Prostate gland (tissue), 2 donors: ENCODE measurements around the gene TRIM54. TPM values are rescaled to one million over a fixed set of nuclear protein-coding genes. Genes with fewer than 3 reads are reported as not detected.
A peak's percentile ranks its signal among the peaks of the same experiment; 100 is the strongest.

Experiments
- DNase-seq: peaks from one replicate; pipeline ENCODE4 v3.0.0-alpha.2; 2019; ENCODE audit warnings: low spot score
- H3K27ac ChIP-seq, 2 donors: fragments of 200-600 bp; sonication (generic); 2 replicates each; pipeline ENCODE4 v1.5.1; 2017 to 2019
- H3K27me3 ChIP-seq: fragments of 200-600 bp; sonication (generic); replicated peaks from 2 replicates; pipeline ENCODE4 v1.5.1; 2019; ENCODE audit not compliant: insufficient read depth
- H3K36me3 ChIP-seq, 2 donors: fragments of 200-600 bp; sonication (generic); 1 replicate in 1 of 2; 2 replicates in 1 of 2; pipeline versions ENCODE4 v1.5.1 to v1.8.1; 2017 to 2019
- H3K4me1 ChIP-seq: fragments of 200-600 bp; sonication (generic); replicated peaks from 2 replicates; pipeline ENCODE4 v1.5.1; 2019
- H3K4me3 ChIP-seq, 2 donors: fragments of 200-600 bp; sonication (generic); 2 replicates each; pipeline ENCODE4 v1.5.1; 2017 to 2019
- H3K9me3 ChIP-seq: fragments of 200-600 bp; sonication (generic); 2 replicates; pipeline ENCODE4 v1.5.1; 2017
- POLR2A ChIP-seq: fragments of 450-650 bp; IDR thresholded peaks from one replicate; pipeline ENCODE4 v1.6.1; 2016; ENCODE audit warnings: antibody characterized with exemption, mild to moderate bottlenecking
- POLR2AphosphoS5 ChIP-seq: sonication (generic); formaldehyde crosslinking; IDR thresholded peaks from one replicate; pipeline ENCODE4 v1.6.1; 2017; ENCODE audit warnings: antibody characterized with exemption
- WGBS: methylation state at CpG from one replicate; pipeline ENCODE4 v1.1.5; 2018; 5-methylcytosine and 5-hydroxymethylcytosine counted together
- intact Hi-C: fragments of 100-400 bp; cut with DNase I; formaldehyde crosslinking; loops from one replicate; pipeline ENCODE4 v1.14.2; 2022
- total RNA-seq, 2 donors: library from RNA; depleted of rRNA; stranded (reverse); fragments of >200 nt; gene quantifications; one replicate each; pipeline ENCODE4 v1.1.0, GENCODE V29; 2016
- TF ChIP-seq, protein P1 (sequence below), 4 experiments: fragments of 200-600 bp in 2 of 4; fragments of 450-650 bp in 2 of 4; sonication (generic) in 2 of 4; IDR thresholded peaks; 1 replicate in 3 of 4; 2 replicates in 1 of 4; pipeline ENCODE4 v1.5.1; 2016 to 2019; ENCODE audit warnings: antibody characterized with exemption in 4 of 4, mild to moderate bottlenecking in 2 of 4, moderate library complexity in 2 of 4

The TRIM54 gene
- total RNA-seq, 2 donors from 2014 or later, result 2.8 to 17.9 TPM

DNA sequence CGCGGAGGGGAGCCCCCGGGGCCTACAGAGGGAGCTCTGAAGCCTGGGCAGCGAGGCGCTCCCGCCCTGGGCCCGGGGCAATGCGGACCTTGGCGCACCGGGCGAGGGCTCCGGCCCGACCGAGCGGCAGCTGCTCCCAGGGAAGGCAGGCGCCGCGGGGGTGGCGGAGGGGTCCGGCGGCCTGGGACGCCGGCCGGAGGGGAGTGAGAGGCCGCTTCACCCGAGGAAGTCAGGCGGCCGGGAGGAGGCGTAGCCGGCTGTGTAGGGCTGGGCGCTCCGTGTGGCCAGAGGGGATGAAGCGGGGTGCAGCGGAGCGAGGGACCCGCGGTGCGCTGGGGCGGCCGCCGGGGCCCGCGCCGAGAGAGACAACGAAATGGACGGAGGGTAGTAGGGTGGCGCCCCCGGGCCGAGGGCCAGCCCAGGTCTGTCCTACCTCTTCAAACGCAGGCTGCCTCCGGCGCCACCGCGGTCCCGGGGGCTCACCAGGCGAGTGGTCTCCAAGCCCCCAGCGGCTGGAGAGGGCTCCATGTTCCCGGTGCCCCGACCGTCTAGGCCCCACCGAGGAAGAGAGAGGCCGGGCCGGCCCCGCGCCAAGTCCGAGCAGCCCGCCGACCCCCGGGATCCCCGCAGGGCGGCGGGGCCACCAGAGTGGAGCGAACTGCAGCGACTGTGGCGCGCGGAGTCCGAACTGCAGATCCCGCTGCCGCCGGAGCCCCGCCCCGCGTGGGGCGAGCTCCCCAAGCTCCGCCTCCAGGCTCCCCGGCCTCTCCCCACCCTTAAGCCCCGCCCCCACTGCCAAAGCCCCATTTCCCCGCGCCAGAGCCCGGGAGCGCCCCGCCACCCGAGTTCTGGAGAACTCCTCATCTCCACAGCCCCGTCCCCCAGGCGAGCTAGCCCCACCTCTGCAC is 19.6 kb upstream of the TRIM54 start, which contains the start of gene SLC30A3:
TSS of gene SLC30A3 (minus strand) at position 669 of the 908 bp plus-strand sequence. CDS start at position 528, 141 bp downstream.
- intact Hi-C loops, result no loop called here

DNA sequence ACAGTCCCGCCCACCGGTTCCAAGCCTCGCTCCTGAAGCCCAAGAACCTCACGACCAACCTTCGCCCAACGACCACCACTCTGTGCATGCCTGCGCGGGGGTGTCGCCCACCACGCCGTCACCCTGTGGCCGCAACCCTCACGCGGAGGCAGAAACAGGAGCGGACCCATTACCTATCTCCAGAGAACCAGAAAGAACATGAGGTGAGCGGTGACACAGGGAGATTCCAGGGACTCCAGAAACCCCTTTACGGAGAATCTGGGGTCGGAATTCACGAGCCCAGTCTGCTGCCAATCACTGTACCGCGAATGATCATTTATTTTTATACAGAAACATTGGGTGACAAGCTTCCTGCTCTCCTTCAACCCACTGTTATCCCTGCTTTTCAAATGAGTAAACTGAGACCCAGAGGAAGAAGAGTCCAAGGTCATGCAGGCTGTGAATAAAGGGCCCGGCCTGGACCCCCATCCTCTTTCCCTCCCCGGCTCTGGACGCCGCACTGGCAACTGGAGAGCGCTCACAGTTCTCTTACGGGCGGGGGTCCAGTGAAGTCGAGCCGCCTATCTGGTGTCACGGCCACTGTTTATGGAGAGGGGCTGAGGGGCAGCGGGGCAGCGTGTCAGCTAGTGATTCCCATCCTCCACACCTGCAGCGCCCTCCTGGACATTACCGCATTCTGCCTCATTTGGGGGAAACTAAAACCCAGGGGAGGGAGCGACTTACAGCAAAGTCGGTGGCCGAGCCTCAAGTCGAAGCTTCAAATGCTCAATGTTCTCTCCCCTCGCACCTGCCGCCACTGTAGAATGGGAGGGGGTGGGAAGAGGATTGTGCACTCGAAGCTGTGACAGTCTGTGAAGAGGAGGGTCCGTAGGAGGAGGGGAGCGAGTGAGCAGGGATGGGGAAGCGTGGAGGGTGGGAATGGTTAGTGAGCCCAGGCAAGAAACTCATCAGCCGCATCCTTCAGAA is 18.7 kb upstream of the TRIM54 start:
- peak overlapping the region; percentile 29 to 40 for H3K4me3 ChIP-seq
- 2% methylated on average over 46 of the region's 46 CpGs for WGBS
- H3K27me3 ChIP-seq, result peaks cover 10% of the 10 kb centered on the region
- H3K36me3 ChIP-seq, result no peaks in the 10 kb centered on the region
- no peak for TF ChIP-seq POLR2A
- TF ChIP-seq, protein P1, sequence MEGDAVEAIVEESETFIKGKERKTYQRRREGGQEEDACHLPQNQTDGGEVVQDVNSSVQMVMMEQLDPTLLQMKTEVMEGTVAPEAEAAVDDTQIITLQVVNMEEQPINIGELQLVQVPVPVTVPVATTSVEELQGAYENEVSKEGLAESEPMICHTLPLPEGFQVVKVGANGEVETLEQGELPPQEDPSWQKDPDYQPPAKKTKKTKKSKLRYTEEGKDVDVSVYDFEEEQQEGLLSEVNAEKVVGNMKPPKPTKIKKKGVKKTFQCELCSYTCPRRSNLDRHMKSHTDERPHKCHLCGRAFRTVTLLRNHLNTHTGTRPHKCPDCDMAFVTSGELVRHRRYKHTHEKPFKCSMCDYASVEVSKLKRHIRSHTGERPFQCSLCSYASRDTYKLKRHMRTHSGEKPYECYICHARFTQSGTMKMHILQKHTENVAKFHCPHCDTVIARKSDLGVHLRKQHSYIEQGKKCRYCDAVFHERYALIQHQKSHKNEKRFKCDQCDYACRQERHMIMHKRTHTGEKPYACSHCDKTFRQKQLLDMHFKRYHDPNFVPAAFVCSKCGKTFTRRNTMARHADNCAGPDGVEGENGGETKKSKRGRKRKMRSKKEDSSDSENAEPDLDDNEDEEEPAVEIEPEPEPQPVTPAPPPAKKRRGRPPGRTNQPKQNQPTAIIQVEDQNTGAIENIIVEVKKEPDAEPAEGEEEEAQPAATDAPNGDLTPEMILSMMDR (IDR thresholded peaks at IDR 0.05), result no peak
- TF ChIP-seq POLR2AphosphoS5, result no peak
- peaks cover 7% of the 10 kb centered on the region for H3K4me1 ChIP-seq
- DNase-seq, result no peak
- H3K9me3 ChIP-seq, result no peaks in the 10 kb centered on the region
- intact Hi-C loops, result no loop called here
- no peak overlapping the region for H3K27ac ChIP-seq

More for the DNA sequence above, 19.6 kb upstream of the TRIM54 start, which contains the start of gene SLC30A3:
- WGBS, result 0% methylated on average over 5 of the region's 96 CpGs
- Histone ChIP-seq H3K4me3 (peak within 1 kb of the TSS; percentile 29 to 40), H3K27ac (no peak within 1 kb of the TSS), H3K9me3 (no peaks in the 10 kb centered on the region), H3K36me3 (no peaks in the 10 kb centered on the region), H3K4me1 (peaks cover 7% of the 10 kb centered on the region), H3K27me3 (peaks cover 10% of the 10 kb centered on the region)
- no peak for TF ChIP-seq POLR2AphosphoS5
- TF ChIP-seq, protein P1 (IDR thresholded peaks at IDR 0.05), result no peak
- no peak for TF ChIP-seq POLR2A
- peak; percentile 42 for DNase-seq

DNA sequence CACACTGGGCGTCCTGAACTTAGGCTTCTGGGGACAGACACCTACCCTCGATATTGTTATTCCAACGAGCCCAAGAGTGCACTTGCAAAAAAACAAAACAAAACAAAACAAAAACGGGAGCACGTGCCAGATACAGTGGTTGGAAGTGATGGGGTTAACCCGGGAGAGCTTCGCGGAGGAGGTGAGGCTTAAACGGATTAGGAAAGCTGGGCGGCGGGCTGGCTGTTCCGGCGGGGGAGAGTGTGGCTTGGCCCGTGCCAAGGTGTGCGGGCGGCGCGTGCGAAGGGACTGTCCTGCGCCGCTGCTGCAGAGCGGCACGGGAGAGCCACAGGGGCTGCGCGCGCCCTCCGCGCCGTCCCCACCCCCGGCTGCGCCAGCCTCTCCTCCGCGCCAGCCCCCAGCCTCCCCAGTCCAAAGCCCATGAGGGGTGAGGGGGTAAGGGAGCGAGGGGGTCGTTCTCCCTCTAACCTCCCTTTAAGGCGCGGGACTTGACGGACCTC is 17.9 kb upstream of the TRIM54 start:
- TF ChIP-seq POLR2AphosphoS5 (no peak), POLR2A (no peak)
- TF ChIP-seq, protein P1 (IDR thresholded peaks at IDR 0.05), result no peak
- Histone ChIP-seq H3K4me1 (peaks cover 7% of the 10 kb centered on the region), H3K36me3 (no peaks in the 10 kb centered on the region), H3K9me3 (no peaks in the 10 kb centered on the region), H3K4me3 (peak overlapping the region in 1 of 2 donors; percentile 3), H3K27me3 (peaks cover 10% of the 10 kb centered on the region), H3K27ac (no peak overlapping the region)
- WGBS, result 1% methylated on average over 36 of the region's 38 CpGs
- intact Hi-C loops, result no loop called here
- DNase-seq, result no peak

DNA sequence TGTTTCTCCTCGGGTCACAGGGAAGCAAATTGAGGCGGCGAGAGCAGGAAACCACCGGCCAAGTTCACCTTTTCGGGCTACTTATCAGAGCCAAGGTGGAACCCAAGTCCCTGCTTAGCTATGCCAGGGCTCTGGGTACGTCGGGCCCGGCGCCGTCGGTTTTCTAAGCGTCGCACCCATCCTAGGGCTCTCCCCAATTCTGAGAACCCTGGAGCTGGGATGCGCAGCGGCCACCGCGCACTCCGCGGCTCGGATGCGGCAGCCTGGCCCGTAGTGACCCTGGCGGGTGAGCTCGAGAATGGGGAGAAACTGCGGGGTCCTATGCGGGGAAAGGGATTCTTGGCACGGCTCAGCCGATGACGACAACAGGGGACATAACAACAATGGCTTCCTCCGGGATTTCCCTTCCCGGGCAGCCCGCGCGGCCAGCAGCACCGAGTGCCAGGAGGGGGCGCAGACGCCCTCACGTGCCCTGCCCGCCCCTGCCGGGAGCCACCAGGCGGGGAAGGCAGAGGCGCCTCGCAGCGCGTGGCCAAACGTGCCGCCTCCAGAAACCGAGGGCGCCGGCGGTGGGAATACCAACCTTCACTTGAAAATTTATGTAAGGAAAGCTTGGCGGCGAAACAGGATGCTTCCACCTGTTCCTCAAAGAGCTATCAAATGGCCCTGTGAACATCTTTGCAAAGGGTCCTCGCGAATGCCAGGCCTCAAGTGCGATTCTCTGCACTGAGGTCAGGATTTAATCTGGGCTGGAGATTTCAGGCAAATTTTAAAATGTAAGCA is 17.3 kb upstream of the TRIM54 start:
- intact Hi-C loops, result no loop called here
- WGBS, result 6% methylated on average over 34 of the region's 56 CpGs
- no peaks in the 10 kb centered on the region for H3K9me3 ChIP-seq
- no peak overlapping the region for H3K27ac ChIP-seq
- H3K4me3 ChIP-seq, result peak overlapping the region in 1 of 2 donors; percentile 6
- H3K4me1 ChIP-seq, result peaks cover 7% of the 10 kb centered on the region
- peak; percentile 53 for DNase-seq
- TF ChIP-seq POLR2AphosphoS5 (peak; percentile 45), POLR2A (no peak)
- TF ChIP-seq, protein P1 (IDR thresholded peaks at IDR 0.05), result peak in 3 of 4 experiments; percentile 27 to 59 (median 47)
- H3K27me3 ChIP-seq, result peaks cover 10% of the 10 kb centered on the region
- no peaks in the 10 kb centered on the region for H3K36me3 ChIP-seq
